HepG2 (cell line): Measurements from ENCODE around the gene GATA5. TPM values are rescaled to one million over a fixed set of nuclear protein-coding genes. Genes with fewer than 3 reads are reported as not detected.
A peak's percentile ranks its signal among the peaks of the same experiment; 100 is the strongest.

Source experiments
- BHLHE40 ChIP-seq: IDR thresholded peaks from 2 replicates; pipeline ENCODE4 v1.6.1; 2011; ENCODE audit warnings: low read length, improper control_type of control experiment
- HMGA1 ChIP-seq: sonication (generic); formaldehyde crosslinking; conservative IDR thresholded peaks from 2 replicates; pipeline ENCODE4 v1.4.0; 2020; ENCODE audit warnings: missing genetic modification reagents
- JUN ChIP-seq: sonication (generic); formaldehyde crosslinking; IDR thresholded peaks from 2 replicates; pipeline ENCODE4 v1.4.0; 2020; ENCODE audit warnings: mild to moderate bottlenecking, missing genetic modification reagents
- MNT ChIP-seq: fragments of 450-650 bp; IDR thresholded peaks from 2 replicates; pipeline ENCODE4 v1.6.1; 2016
- RAD21 ChIP-seq: fragments of 450-650 bp; formaldehyde crosslinking; IDR thresholded peaks from 2 replicates; pipeline ENCODE4 v1.5.0; 2020; ENCODE audit warnings: mild to moderate bottlenecking
- SATB2 ChIP-seq: sonication (generic); formaldehyde crosslinking; IDR thresholded peaks from 2 replicates; pipeline ENCODE4 v1.5.0; 2020; ENCODE audit warnings: missing genetic modification reagents
- SMC3 ChIP-seq: IDR thresholded peaks from 2 replicates; pipeline ENCODE4 v1.6.1; 2011; ENCODE audit warnings: low read length, improper control_type of control experiment
- SPEN ChIP-seq: sonication (generic); formaldehyde crosslinking; IDR thresholded peaks from 2 replicates; pipeline ENCODE4 v1.5.1; 2020; ENCODE audit warnings: low read depth, mild to moderate bottlenecking, missing genetic modification reagents
- STAG1 ChIP-seq: sonication (generic); formaldehyde crosslinking; IDR thresholded peaks from 2 replicates; pipeline ENCODE4 v1.4.0; 2020; ENCODE audit warnings: missing genetic modification reagents
- TAF15 ChIP-seq: fragments of 200-400 bp; formaldehyde crosslinking; IDR thresholded peaks from one replicate; pipeline ENCODE4 v1.6.1; 2018; ENCODE audit warnings: mild to moderate bottlenecking, low read depth, low read length; ENCODE audit not compliant: poor library complexity, severe bottlenecking
- THAP11 ChIP-seq: IDR thresholded peaks from 2 replicates; pipeline ENCODE4 v1.6.1; 2016; ENCODE audit warnings: missing biosample characterization, missing genetic modification reagents
- ZKSCAN8 ChIP-seq: IDR thresholded peaks from 2 replicates; pipeline ENCODE4 v1.6.1; 2016; ENCODE audit warnings: borderline replicate concordance, missing genetic modification reagents, missing compliant biosample characterization
- ZNF501 ChIP-seq: sonication (generic); formaldehyde crosslinking; IDR thresholded peaks from 2 replicates; pipeline ENCODE4 v1.5.1; 2020; ENCODE audit warnings: mild to moderate bottlenecking, moderate library complexity, missing genetic modification reagents
- ZNF589 ChIP-seq: sonication (generic); formaldehyde crosslinking; conservative IDR thresholded peaks from 2 replicates; pipeline ENCODE4 v1.8.0; 2022; ENCODE audit warnings: mild to moderate bottlenecking, moderate library complexity, missing genetic modification reagents
- ZNF83 ChIP-seq: sonication (generic); formaldehyde crosslinking; IDR thresholded peaks from 2 replicates; pipeline ENCODE4 v1.4.0; 2020; ENCODE audit warnings: missing genetic modification reagents, mild to moderate bottlenecking, borderline replicate concordance
- ZNF878 ChIP-seq: sonication (generic); formaldehyde crosslinking; IDR thresholded peaks from 2 replicates; pipeline ENCODE4 v1.8.1; 2023; ENCODE audit warnings: mild to moderate bottlenecking, missing genetic modification reagents, moderate library complexity
- polyA plus RNA-seq, 8 experiments: library from polyadenylated mRNA; depleted of rRNA in 3 of 8; stranded (reverse) in 7 of 8; unstranded in 1 of 8; fragments of >200 nt; fragmentation: Illumina TruSeq in 4 of 8; extraction: Trizol in 4 of 8; gene quantifications; 2 replicates each; pipeline versions ENCODE4 v1.2.1 to v1.2.3, GENCODE V29; 2011 to 2016; ENCODE audit warnings: low read depth in 4 of 8, missing spikeins in 1 of 8, mixed read lengths in 1 of 8; ENCODE audit not compliant: insufficient read depth in 1 of 8
- total RNA-seq, 5 experiments: library from RNA; depleted of rRNA; stranded (reverse); fragments of >200 nt; fragmentation: Illumina TruSeq; extraction: Trizol; gene quantifications; 2 replicates each; pipeline ENCODE4 v1.2.3, GENCODE V29; 2016; ENCODE audit warnings: low read depth in 1 of 5
- TF ChIP-seq, protein P1 (sequence below): IDR thresholded peaks from 2 replicates; pipeline ENCODE4 v1.6.1; 2016; ENCODE audit warnings: missing biosample characterization, missing genetic modification reagents, low read depth
- TF ChIP-seq, protein P2 (sequence below): sonication (generic); formaldehyde crosslinking; IDR thresholded peaks from 2 replicates; pipeline ENCODE4 v1.4.0; 2020; ENCODE audit warnings: missing genetic modification reagents, borderline replicate concordance
- TF ChIP-seq, protein P3 (sequence below): sonication (generic); formaldehyde crosslinking; IDR thresholded peaks from 2 replicates; pipeline ENCODE4 v1.5.1; 2020; ENCODE audit warnings: mild to moderate bottlenecking, missing genetic modification reagents, moderate library complexity

The GATA5 gene
- total and polyA plus RNA-seq, 2 of the 13 experiments (the other 11 are each of a cell fraction or from before 2014, with no cell fraction given), result 0.12 to 0.20 TPM

DNA sequence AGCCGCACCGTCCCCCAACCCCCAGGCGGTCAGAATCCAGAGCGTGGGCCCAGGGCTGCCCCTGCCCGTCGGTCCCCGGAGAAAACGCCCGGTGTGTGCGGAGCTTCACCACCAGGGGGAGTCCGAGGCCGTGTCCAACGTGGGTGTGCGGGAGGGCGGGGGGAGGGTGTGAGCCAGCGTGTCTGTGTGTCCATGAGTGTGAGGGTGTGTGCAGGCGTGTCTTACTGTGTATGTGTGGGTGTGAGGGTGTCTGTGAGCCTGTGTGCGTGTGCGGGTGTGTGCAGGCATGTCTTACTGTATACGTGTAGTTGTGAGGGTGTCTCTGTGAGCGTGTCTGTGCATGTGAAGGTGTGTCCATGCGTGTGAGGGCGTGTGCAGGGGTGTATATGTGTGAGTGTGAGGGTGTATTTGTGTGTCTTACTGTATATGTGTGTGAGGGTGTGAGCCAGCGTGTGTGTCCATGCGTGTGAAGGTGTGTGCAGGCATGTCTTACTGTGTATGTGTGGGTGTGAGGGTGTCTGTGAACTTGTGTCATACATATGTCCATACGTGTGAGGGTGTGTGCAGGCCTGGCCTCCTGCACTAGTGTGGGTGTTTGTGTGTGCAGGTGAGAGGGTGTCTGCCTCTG lies 24.6 kb upstream of the GATA5 start (continued):
- TF ChIP-seq JUN, result 0 out of 2 replicates have a peak, but pooled peaks have one; percentile 8
- TF ChIP-seq ZNF878 (CRISPR knock-in tag), result no peak
- peak; percentile 64; the same call in 1 of the 2 replicates for TF ChIP-seq SMC3
- TF ChIP-seq STAG1 (CRISPR knock-in tag), result peak; percentile 86
- TF ChIP-seq, protein P1, sequence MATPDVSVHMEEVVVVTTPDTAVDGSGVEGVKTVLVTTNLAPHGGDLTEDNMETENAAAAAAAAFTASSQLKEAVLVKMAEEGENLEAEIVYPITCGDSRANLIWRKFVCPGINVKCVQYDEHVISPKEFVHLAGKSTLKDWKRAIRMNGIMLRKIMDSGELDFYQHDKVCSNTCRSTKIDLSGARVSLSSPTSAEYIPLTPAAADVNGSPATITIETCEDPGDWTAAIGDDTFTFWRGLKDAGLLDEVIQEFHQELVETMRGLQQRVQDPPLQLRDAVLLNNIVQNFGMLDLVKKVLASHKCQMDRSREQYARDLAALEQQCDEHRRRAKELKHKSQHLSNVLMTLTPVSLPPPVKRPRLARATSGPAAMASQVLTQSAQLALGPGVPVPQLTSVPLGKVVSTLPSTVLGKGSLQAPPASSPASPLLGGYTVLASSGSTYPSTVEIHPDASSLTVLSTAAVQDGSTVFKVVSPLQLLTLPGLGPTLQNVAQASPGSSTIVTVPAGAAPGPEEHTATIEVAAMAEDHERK (CRISPR knock-in tag), result no peak
- peak; percentile 89 for TF ChIP-seq RAD21 (CRISPR knock-in tag)
- TF ChIP-seq, protein P2, sequence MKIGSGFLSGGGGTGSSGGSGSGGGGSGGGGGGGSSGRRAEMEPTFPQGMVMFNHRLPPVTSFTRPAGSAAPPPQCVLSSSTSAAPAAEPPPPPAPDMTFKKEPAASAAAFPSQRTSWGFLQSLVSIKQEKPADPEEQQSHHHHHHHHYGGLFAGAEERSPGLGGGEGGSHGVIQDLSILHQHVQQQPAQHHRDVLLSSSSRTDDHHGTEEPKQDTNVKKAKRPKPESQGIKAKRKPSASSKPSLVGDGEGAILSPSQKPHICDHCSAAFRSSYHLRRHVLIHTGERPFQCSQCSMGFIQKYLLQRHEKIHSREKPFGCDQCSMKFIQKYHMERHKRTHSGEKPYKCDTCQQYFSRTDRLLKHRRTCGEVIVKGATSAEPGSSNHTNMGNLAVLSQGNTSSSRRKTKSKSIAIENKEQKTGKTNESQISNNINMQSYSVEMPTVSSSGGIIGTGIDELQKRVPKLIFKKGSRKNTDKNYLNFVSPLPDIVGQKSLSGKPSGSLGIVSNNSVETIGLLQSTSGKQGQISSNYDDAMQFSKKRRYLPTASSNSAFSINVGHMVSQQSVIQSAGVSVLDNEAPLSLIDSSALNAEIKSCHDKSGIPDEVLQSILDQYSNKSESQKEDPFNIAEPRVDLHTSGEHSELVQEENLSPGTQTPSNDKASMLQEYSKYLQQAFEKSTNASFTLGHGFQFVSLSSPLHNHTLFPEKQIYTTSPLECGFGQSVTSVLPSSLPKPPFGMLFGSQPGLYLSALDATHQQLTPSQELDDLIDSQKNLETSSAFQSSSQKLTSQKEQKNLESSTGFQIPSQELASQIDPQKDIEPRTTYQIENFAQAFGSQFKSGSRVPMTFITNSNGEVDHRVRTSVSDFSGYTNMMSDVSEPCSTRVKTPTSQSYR (CRISPR knock-in tag), result peak; percentile 77; the same call in 1 of the 2 replicates
- peak; percentile 59; the same call in 1 of the 2 replicates for TF ChIP-seq BHLHE40
- 0 out of 2 replicates have a peak, but pooled peaks have one; percentile 34 for TF ChIP-seq ZNF83 (CRISPR knock-in tag)
- TF ChIP-seq TAF15, result peak; percentile 72
- TF ChIP-seq ZKSCAN8 (CRISPR knock-in tag), result no peak
- 0 out of 2 replicates have a peak, but pooled peaks have one; percentile 13 for TF ChIP-seq ZNF501 (CRISPR knock-in tag)
- TF ChIP-seq, protein P3, sequence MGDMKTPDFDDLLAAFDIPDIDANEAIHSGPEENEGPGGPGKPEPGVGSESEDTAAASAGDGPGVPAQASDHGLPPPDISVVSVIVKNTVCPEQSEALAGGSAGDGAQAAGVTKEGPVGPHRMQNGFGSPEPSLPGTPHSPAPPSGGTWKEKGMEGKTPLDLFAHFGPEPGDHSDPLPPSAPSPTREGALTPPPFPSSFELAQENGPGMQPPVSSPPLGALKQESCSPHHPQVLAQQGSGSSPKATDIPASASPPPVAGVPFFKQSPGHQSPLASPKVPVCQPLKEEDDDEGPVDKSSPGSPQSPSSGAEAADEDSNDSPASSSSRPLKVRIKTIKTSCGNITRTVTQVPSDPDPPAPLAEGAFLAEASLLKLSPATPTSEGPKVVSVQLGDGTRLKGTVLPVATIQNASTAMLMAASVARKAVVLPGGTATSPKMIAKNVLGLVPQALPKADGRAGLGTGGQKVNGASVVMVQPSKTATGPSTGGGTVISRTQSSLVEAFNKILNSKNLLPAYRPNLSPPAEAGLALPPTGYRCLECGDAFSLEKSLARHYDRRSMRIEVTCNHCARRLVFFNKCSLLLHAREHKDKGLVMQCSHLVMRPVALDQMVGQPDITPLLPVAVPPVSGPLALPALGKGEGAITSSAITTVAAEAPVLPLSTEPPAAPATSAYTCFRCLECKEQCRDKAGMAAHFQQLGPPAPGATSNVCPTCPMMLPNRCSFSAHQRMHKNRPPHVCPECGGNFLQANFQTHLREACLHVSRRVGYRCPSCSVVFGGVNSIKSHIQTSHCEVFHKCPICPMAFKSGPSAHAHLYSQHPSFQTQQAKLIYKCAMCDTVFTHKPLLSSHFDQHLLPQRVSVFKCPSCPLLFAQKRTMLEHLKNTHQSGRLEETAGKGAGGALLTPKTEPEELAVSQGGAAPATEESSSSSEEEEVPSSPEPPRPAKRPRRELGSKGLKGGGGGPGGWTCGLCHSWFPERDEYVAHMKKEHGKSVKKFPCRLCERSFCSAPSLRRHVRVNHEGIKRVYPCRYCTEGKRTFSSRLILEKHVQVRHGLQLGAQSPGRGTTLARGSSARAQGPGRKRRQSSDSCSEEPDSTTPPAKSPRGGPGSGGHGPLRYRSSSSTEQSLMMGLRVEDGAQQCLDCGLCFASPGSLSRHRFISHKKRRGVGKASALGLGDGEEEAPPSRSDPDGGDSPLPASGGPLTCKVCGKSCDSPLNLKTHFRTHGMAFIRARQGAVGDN, result peak; percentile 64
- peak; percentile 62; the same call in 1 of the 2 replicates for TF ChIP-seq SPEN (CRISPR knock-in tag)
- no peak for TF ChIP-seq HMGA1 (CRISPR knock-in tag)
- 0 out of 2 replicates have a peak, but pooled peaks have one; percentile 13 for TF ChIP-seq MNT
- TF ChIP-seq ZNF589 (CRISPR knock-in tag), result 0 out of 2 replicates have a peak, but pooled peaks have one; percentile 30
- 0 out of 2 replicates have a peak, but pooled peaks have one; percentile 15 for TF ChIP-seq THAP11 (CRISPR knock-in tag)
- TF ChIP-seq SATB2 (CRISPR knock-in tag), result no peak
